Hypothalamus (tissue), 51 donors: Measurements from ENCODE around the gene CDHR5.

Experiments
- DNase-seq, 51 donors: peaks; one replicate each; lab custom pipeline; 2025; lab: John Stamatoyannopoulos, UW

CDHR5 gene

DNA sequence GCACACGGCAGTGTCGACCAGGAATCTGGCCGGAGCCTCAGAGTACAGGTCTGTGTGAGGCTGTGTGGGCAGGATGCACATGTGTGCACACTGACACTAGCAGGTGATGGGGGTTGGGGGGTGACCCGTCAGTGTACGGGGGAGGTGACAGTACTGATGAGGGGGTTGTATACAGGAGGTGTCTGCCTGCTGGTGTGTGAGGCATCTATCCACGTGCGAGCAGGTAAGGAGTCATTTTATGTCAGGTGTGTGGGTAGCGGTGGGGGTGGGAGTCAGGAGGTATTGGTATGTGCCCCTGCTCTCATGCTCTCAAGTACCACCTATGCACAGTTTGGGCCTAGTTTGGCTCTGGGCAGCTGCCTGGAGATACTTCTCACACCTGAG is 53.0 kb downstream of the CDHR5 start:
- no peak for DNase-seq

GRCh38 chr11:569158-569885 is 55.4 kb downstream of the CDHR5 start:
- no peak for DNase-seq

DNA sequence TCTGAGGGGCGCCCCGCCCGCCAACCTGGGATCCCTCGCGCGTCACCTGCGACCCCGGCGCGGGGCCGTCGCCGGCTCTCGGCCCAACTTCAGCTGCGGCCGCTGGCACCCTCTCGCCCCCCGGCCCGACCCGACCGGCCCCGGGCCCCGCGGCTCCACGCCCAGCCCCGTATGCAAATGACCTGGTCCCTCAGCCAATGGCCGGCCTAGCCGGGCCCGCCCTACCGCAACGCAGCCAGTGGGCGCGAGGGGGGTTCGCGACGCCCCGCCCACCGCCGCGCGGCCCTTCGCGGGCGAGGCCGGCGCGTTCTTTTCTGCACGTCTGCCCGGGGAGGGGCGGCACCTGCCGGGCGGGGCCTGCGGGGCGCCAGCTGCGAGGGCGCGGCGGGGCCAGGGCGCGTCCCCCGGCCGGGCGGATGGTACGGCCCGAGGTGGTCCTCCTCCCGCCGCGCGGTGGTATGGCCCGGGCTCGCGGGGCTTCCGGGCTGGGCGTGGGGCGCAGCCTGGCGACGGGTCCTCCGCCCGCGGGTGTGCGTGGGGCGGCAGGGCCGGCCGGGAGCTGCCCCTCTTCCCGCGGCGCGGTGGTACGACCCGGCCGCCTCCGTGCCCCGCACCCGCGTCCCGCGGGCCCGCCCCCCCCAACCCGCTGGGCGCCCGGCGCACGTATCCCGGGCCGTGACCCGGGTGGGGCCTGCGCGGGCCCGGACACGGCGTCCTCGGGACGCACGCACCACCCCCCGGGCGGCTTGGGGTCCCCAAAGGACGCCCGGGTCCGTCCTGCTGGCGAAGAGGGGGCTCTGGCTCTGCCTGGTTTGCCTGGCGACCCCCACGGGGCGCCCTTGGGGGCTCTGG is 56.2 kb downstream of the CDHR5 start:
- DNase-seq = peak; percentile 8 to 93 (median 81)

DNA sequence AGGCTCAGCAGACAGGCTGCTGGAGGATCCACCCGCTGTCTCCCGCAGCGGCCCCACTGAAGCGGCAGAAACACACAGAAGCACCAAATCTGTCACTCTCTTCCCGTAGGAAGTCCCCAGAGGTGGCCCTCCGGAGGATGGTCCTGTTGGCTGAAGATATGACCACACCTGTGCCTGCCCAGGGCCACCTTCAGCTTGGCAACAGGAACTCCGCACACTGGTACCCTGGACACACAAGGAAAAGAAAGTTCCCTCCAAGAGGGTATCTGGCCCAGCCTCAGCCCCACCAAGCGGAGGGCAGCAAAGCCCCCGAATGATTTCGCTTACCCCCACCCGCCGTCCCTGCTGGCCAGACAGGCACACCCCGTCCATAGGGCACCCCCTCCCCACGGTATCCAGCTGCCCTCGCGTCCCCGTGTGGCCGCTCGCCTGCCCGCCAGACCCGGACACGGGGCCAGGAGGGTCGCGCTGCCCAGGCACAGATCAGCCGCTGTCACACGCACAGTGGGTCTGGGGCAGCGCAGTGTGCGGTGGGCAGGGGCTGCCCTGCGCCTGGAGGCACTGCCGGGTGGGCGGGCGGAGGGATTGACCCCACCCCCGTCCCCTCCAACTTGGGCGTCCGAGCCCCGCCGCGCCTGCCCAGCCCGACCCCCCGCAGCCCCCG is 57.0 kb downstream of the CDHR5 start:
- DNase-seq = no peak

DNA sequence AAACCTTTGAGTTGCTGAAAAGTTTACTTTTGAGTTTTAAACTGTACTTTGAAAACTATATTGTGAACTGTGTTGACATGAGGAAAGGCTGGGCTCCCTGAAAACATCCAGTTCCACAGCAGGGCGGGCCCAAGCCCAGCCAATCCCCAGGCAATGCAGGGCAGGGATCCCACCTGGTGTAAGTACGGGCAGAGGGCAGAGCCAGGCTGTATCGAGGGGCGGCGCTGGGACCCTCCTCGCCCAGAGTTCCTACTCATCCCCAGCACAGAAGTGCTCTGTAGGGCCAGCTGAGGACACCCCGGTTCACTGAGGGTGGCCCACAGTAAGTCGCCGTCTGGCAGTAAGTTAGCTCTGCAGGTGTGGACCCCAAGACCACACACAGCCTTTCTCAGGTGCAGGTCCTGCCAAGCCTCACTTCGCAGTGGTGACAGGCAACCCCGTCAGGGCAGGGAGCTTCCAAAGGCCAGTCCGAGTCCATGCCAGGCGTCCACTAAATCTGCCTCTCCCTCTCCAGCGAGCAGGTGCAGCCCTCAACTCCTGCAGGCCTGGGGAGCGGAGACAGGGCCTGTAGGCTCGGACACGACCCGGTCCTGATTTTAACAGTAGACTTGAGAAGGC is 57.6 kb downstream of the CDHR5 start:
- DNase-seq = no peak
